Adrenal gland (tissue), 12 donors: Measurements from ENCODE around the gene ALDH1A1. TPM values are rescaled to one million over a fixed set of nuclear protein-coding genes. Genes with fewer than 3 reads are reported as not detected.

Experiments
- DNase-seq, 7 donors: peaks; one replicate each; pipeline ENCODE4 v3.0.0-alpha.2; 2019 to 2020
- H3K27ac ChIP-seq, 5 donors: fragments of 200-600 bp; sonication (generic) in 4 of 5; 1 replicate in 3 of 5; 2 replicates in 2 of 5; pipeline versions ENCODE4 v1.5.1 to v1.8.0; 2016 to 2020; ENCODE audit warnings: mild to moderate bottlenecking in 1 of 5
- H3K27me3 ChIP-seq: fragments of 200-600 bp; 2 replicates; pipeline ENCODE4 v1.8.0; 2021
- H3K36me3 ChIP-seq, 2 donors: fragments of 200-600 bp; replicated peaks in 1 of 2; 1 replicate in 1 of 2; 2 replicates in 1 of 2; pipeline versions ENCODE4 v1.5.1 to v1.8.0; 2018 to 2022
- H3K4me1 ChIP-seq, 2 donors: fragments of 200-600 bp; replicated peaks in 1 of 2; 1 replicate in 1 of 2; 2 replicates in 1 of 2; pipeline versions ENCODE4 v1.5.1 to v1.8.0; 2018 to 2021
- H3K4me3 ChIP-seq, 4 donors: fragments of 200-600 bp; sonication (generic) in 3 of 4; one replicate each; pipeline ENCODE4 v1.5.1; 2016 to 2018
- H3K9me3 ChIP-seq, 3 donors: fragments of 200-600 bp; sonication (generic) in 1 of 3; replicated peaks in 1 of 3; 1 replicate in 2 of 3; 2 replicates in 1 of 3; pipeline versions ENCODE4 v1.5.1 to v1.8.0; 2016 to 2021
- CTCF ChIP-seq, 6 experiments: fragments of 450-650 bp in 4 of 6; fragments of 200-600 bp in 2 of 6; sonication (generic) in 1 of 6; IDR thresholded peaks; 1 replicate in 5 of 6; 2 replicates in 1 of 6; pipeline versions ENCODE4 v1.5.1 to v1.8.0; 2016 to 2021; ENCODE audit warnings: antibody characterized with exemption in 6 of 6, mild to moderate bottlenecking in 2 of 6, moderate library complexity in 1 of 6
- POLR2A ChIP-seq, 2 donors: fragments of 450-650 bp; IDR thresholded peaks; one replicate each; pipeline ENCODE4 v1.6.1; 2017; ENCODE audit warnings: antibody characterized with exemption in 2 of 2, mild to moderate bottlenecking in 2 of 2, moderate library complexity in 1 of 2
- WGBS, 4 donors: extraction: QIAGEN DNeasy Blood & Tissue Kit in 2 of 4; methylation state at CpG; one replicate each; pipeline versions ENCODE4 v1.1.5 to v1.1.7; 2013 to 2017; 5-methylcytosine and 5-hydroxymethylcytosine counted together
- intact Hi-C, 2 donors: fragments of 100-400 bp; cut with DNase I; formaldehyde crosslinking; loops; one replicate each; pipeline versions ENCODE4 v1.14.1 to v1.15.0; 2022 to 2023
- polyA plus RNA-seq, 3 donors: library from polyadenylated mRNA; stranded (reverse); fragments of 200-250 nt in 2 of 3; fragments of 350-450 nt in 1 of 3; fragmentation: Illumina TruSeq in 1 of 3; extraction: RNeasy Lipid Tissue Mini Kit (QIAGEN cat#74804) in 1 of 3; gene quantifications; one replicate each; pipeline ENCODE4 v1.2.3, GENCODE V29; 2013 to 2014
- total RNA-seq, 9 donors: library from RNA; depleted of rRNA in 4 of 9; stranded (reverse); fragments of >200 nt in 4 of 9; fragments of 120-200 nt in 1 of 9; fragmentation: NEBNext Ultra II Directional in 1 of 9; extraction: Animal tissue kit (Norgen Biotek cat#: 25700) in 1 of 9; gene quantifications; one replicate each; pipeline versions ENCODE4 v1.1.0 to v1.2.4, GENCODE V29; 2013 to 2023
- donor health status: healthy with polysubstance abuse.
- donor health status: Bipolar disorder and iron deficiency.
- donor health status: DM: yes; HTN: yes; CAD: no.
- donor health status: DM: no; HTN: no; CAD: no.
- donor health status: DM: no; HTN: no; CAD: no.
- donor health status: DM: yes; HTN: yes; CAD: no.

Gene ALDH1A1
- total and polyA plus RNA-seq, 12 donors: 88.7 to 345 (median 186) TPM

GRCh38 chr9:72875221-72875620 lies 77.6 kb downstream of the ALDH1A1 start:
- Histone ChIP-seq H3K4me3 (no peak overlapping the region), H3K9me3 (no peaks in the 10 kb centered on the region), H3K27ac (no peak overlapping the region), H3K27me3 (no peaks in the 10 kb centered on the region), H3K36me3 (no peaks in the 10 kb centered on the region), H3K4me1 (peaks cover 5 to 21% of the 10 kb centered on the region in 2 donors)
- intact Hi-C loops: no loop called here
- no peak for TF ChIP-seq CTCF (IDR thresholded peaks at IDR 0.05)
- TF ChIP-seq POLR2A (IDR thresholded peaks at IDR 0.05): no peak
- DNase-seq: no peak

GRCh38 chr9:72874344-72874743 lies 78.5 kb downstream of the ALDH1A1 start:
- Histone ChIP-seq H3K4me1 (peaks cover 5 to 21% of the 10 kb centered on the region in 2 donors), H3K4me3 (no peak overlapping the region), H3K27ac (no peak overlapping the region), H3K27me3 (no peaks in the 10 kb centered on the region), H3K9me3 (no peaks in the 10 kb centered on the region), H3K36me3 (no peaks in the 10 kb centered on the region)
- 90 to 98% (median 93%) methylated on average over 2 of the region's 2 CpGs for WGBS, 4 donors
- TF ChIP-seq CTCF (IDR thresholded peaks at IDR 0.05): no peak
- TF ChIP-seq POLR2A (IDR thresholded peaks at IDR 0.05): no peak
- intact Hi-C loops: no loop called here
- no peak for DNase-seq

- H3K9me3 ChIP-seq: no peaks in the 10 kb centered on the region
- H3K27ac ChIP-seq: no peak overlapping the region
- intact Hi-C loops: no loop called here
- WGBS, 4 donors: 38 to 56% (median 52%) methylated on average over 1 of the region's 1 CpG
- H3K27me3 ChIP-seq: no peaks in the 10 kb centered on the region
- DNase-seq: no peak
- H3K4me1 ChIP-seq: peaks cover 5 to 21% of the 10 kb centered on the region in 2 donors
- H3K4me3 ChIP-seq: no peak overlapping the region
- H3K36me3 ChIP-seq: no peaks in the 10 kb centered on the region
- no peak for TF ChIP-seq CTCF (IDR thresholded peaks at IDR 0.05)
- no peak for TF ChIP-seq POLR2A (IDR thresholded peaks at IDR 0.05)
Measured at GRCh38 chr9:72873456-72873855, 79.4 kb downstream of the ALDH1A1 start.

- DNase-seq: no peak
- Histone ChIP-seq H3K4me1 (peaks cover 5 to 21% of the 10 kb centered on the region in 2 donors), H3K36me3 (no peaks in the 10 kb centered on the region), H3K4me3 (no peak overlapping the region), H3K27ac (no peak overlapping the region), H3K27me3 (no peaks in the 10 kb centered on the region), H3K9me3 (no peaks in the 10 kb centered on the region)
- TF ChIP-seq CTCF (IDR thresholded peaks at IDR 0.05) (no peak), POLR2A (IDR thresholded peaks at IDR 0.05) (no peak)
- WGBS, 4 donors: 83 to 89% (median 85%) methylated on average over 2 of the region's 2 CpGs
- intact Hi-C loops: no loop called here
Measured at GRCh38 chr9:72872718-72873117, 80.1 kb downstream of the ALDH1A1 start.
